Measurements from ENCODE around the gene AP1S1.
A peak's percentile ranks its signal among the peaks of the same experiment; 100 is the strongest.
"Not testable (repeated sequence)": the region's sequence is repeated elsewhere in the genome, so short reads cannot be mapped to it uniquely, and the experiment has no call there.

Gene AP1S1

GRCh38 chr7:101114492-101114891, 39.8 kb upstream of the AP1S1 start:
- H3K27me3 ChIP-seq (ENCODE audit: control insufficient read depth, insufficient read depth, low read length) = no peaks in the 10 kb centered on the region
- no peak overlapping the region for H3K27ac ChIP-seq (ENCODE audit: low read depth, low read length)
- peaks cover 12% of the 10 kb centered on the region; the same call in 1 of the 2 replicates for H3K4me1 ChIP-seq (ENCODE audit: control insufficient read depth, insufficient read depth, low read length)
- no peak overlapping the region for H3K4me3 ChIP-seq (ENCODE audit: low read depth, low read length)
- H3K9me3 ChIP-seq (ENCODE audit: control insufficient read depth, insufficient read depth, low read depth, low read length) = no peaks in the 10 kb centered on the region
- no peaks in the 10 kb centered on the region for H3K36me3 ChIP-seq (ENCODE audit: control insufficient read depth, insufficient read depth, low read length)
- H3K9ac ChIP-seq (ENCODE audit: low read length) = no peak overlapping the region

GRCh38 chr7:101115215-101115614, 39.1 kb upstream of the AP1S1 start:
- Histone ChIP-seq H3K4me1 (ENCODE audit: control insufficient read depth, insufficient read depth, low read length) (peaks cover 16% of the 10 kb centered on the region; the same call in 1 of the 2 replicates), H3K9ac (ENCODE audit: low read length) (no peak overlapping the region), H3K9me3 (ENCODE audit: control insufficient read depth, insufficient read depth, low read depth, low read length) (no peaks in the 10 kb centered on the region), H3K27me3 (ENCODE audit: control insufficient read depth, insufficient read depth, low read length) (no peaks in the 10 kb centered on the region), H3K36me3 (ENCODE audit: control insufficient read depth, insufficient read depth, low read length) (no peaks in the 10 kb centered on the region), H3K27ac (ENCODE audit: low read depth, low read length) (no peak overlapping the region), H3K4me3 (ENCODE audit: low read depth, low read length) (no peak overlapping the region)

- Histone ChIP-seq H3K27me3 (ENCODE audit: control insufficient read depth, insufficient read depth, low read length) (no peaks in the 10 kb centered on the region), H3K9ac (ENCODE audit: low read length) (peak overlapping the region; percentile 54), H3K4me3 (ENCODE audit: low read depth, low read length) (no peak overlapping the region), H3K9me3 (ENCODE audit: control insufficient read depth, insufficient read depth, low read depth, low read length) (no peaks in the 10 kb centered on the region), H3K36me3 (ENCODE audit: control insufficient read depth, insufficient read depth, low read length) (no peaks in the 10 kb centered on the region), H3K4me1 (ENCODE audit: control insufficient read depth, insufficient read depth, low read length) (peaks cover 20% of the 10 kb centered on the region), H3K27ac (ENCODE audit: low read depth, low read length) (peak overlapping the region; percentile 47; the same call in 1 of the 2 replicates)
Observed at GRCh38 chr7:101116898-101117297, 37.4 kb upstream of the AP1S1 start.

- Histone ChIP-seq H3K36me3 (ENCODE audit: control insufficient read depth, insufficient read depth, low read length) (no peaks in the 10 kb centered on the region), H3K4me3 (ENCODE audit: low read depth, low read length) (no peak overlapping the region), H3K4me1 (ENCODE audit: control insufficient read depth, insufficient read depth, low read length) (peaks cover 32% of the 10 kb centered on the region), H3K9me3 (ENCODE audit: control insufficient read depth, insufficient read depth, low read depth, low read length) (no peaks in the 10 kb centered on the region), H3K9ac (ENCODE audit: low read length) (no peak overlapping the region), H3K27me3 (ENCODE audit: control insufficient read depth, insufficient read depth, low read length) (no peaks in the 10 kb centered on the region), H3K27ac (ENCODE audit: low read depth, low read length) (no peak overlapping the region)
Observed at GRCh38 chr7:101118856-101119255, 35.4 kb upstream of the AP1S1 start.

- Histone ChIP-seq H3K9me3 (ENCODE audit: control insufficient read depth, insufficient read depth, low read depth, low read length) (no peaks in the 10 kb centered on the region), H3K27ac (ENCODE audit: low read depth, low read length) (no peak overlapping the region), H3K4me1 (ENCODE audit: control insufficient read depth, insufficient read depth, low read length) (peaks cover 32% of the 10 kb centered on the region)
Observed at GRCh38 chr7:101119876-101120275, 34.4 kb upstream of the AP1S1 start.

GRCh38 chr7:101120315-101120714, 34.0 kb upstream of the AP1S1 start:
- H3K4me1 ChIP-seq (ENCODE audit: control insufficient read depth, insufficient read depth, low read length) = peaks cover 32% of the 10 kb centered on the region
- no peak overlapping the region for H3K9ac ChIP-seq (ENCODE audit: low read length)
- H3K27ac ChIP-seq (ENCODE audit: low read depth, low read length) = no peak overlapping the region
- no peaks in the 10 kb centered on the region for H3K27me3 ChIP-seq (ENCODE audit: control insufficient read depth, insufficient read depth, low read length)
- H3K9me3 ChIP-seq (ENCODE audit: control insufficient read depth, insufficient read depth, low read depth, low read length) = peaks cover under 1% of the 10 kb centered on the region
- H3K4me3 ChIP-seq (ENCODE audit: low read depth, low read length) = no peak overlapping the region
- no peaks in the 10 kb centered on the region for H3K36me3 ChIP-seq (ENCODE audit: control insufficient read depth, insufficient read depth, low read length)

More at GRCh38 chr7:101119876-101120275, 34.4 kb upstream of the AP1S1 start:
- Histone ChIP-seq H3K4me3 (ENCODE audit: low read depth, low read length) (no peak overlapping the region), H3K36me3 (ENCODE audit: control insufficient read depth, insufficient read depth, low read length) (no peaks in the 10 kb centered on the region), H3K27me3 (ENCODE audit: control insufficient read depth, insufficient read depth, low read length) (no peaks in the 10 kb centered on the region), H3K9ac (ENCODE audit: low read length) (no peak overlapping the region)

- not testable (repeated sequence) for H3K36me3 ChIP-seq (ENCODE audit: control insufficient read depth, insufficient read depth, low read length); H3K9ac ChIP-seq (ENCODE audit: low read length); H3K27me3 ChIP-seq (ENCODE audit: control insufficient read depth, insufficient read depth, low read length); H3K9me3 ChIP-seq (ENCODE audit: control insufficient read depth, insufficient read depth, low read depth, low read length); H3K4me3 ChIP-seq (ENCODE audit: low read depth, low read length)
- Histone ChIP-seq H3K27ac (ENCODE audit: low read depth, low read length) (peak overlapping the region; percentile 42; the same call in 1 of the 2 replicates), H3K4me1 (ENCODE audit: control insufficient read depth, insufficient read depth, low read length) (peaks cover 39% of the 10 kb centered on the region)
Observed at GRCh38 chr7:101121631-101121990, 32.7 kb upstream of the AP1S1 start.

- Histone ChIP-seq H3K36me3 (ENCODE audit: control insufficient read depth, insufficient read depth, low read length) (no peaks in the 10 kb centered on the region), H3K4me3 (ENCODE audit: low read depth, low read length) (no peak overlapping the region), H3K9me3 (ENCODE audit: control insufficient read depth, insufficient read depth, low read depth, low read length) (peaks cover 2% of the 10 kb centered on the region), H3K9ac (ENCODE audit: low read length) (peak overlapping the region; percentile 74), H3K27me3 (ENCODE audit: control insufficient read depth, insufficient read depth, low read length) (no peaks in the 10 kb centered on the region), H3K27ac (ENCODE audit: low read depth, low read length) (peak overlapping the region; percentile 79), H3K4me1 (ENCODE audit: control insufficient read depth, insufficient read depth, low read length) (peaks cover 41% of the 10 kb centered on the region)
Observed at GRCh38 chr7:101121991-101122932, 32.0 kb upstream of the AP1S1 start.

GRCh38 chr7:101122933-101123702, 31.2 kb upstream of the AP1S1 start:
- Histone ChIP-seq H3K27ac (ENCODE audit: low read depth, low read length) (peak overlapping the region; percentile 79; the same call in 1 of the 2 replicates), H3K36me3 (ENCODE audit: control insufficient read depth, insufficient read depth, low read length) (peaks cover under 1% of the 10 kb centered on the region; the same call in 1 of the 2 replicates), H3K9me3 (ENCODE audit: control insufficient read depth, insufficient read depth, low read depth, low read length) (peaks cover 2% of the 10 kb centered on the region), H3K27me3 (ENCODE audit: control insufficient read depth, insufficient read depth, low read length) (no peaks in the 10 kb centered on the region), H3K9ac (ENCODE audit: low read length) (peak overlapping the region; percentile 74), H3K4me3 (ENCODE audit: low read depth, low read length) (no peak overlapping the region), H3K4me1 (ENCODE audit: control insufficient read depth, insufficient read depth, low read length) (peaks cover 43% of the 10 kb centered on the region)

- Histone ChIP-seq H3K27ac (ENCODE audit: low read depth, low read length) (no peak overlapping the region), H3K9me3 (ENCODE audit: control insufficient read depth, insufficient read depth, low read depth, low read length) (peaks cover 2% of the 10 kb centered on the region), H3K4me1 (ENCODE audit: control insufficient read depth, insufficient read depth, low read length) (peaks cover 47% of the 10 kb centered on the region), H3K9ac (ENCODE audit: low read length) (no peak overlapping the region), H3K36me3 (ENCODE audit: control insufficient read depth, insufficient read depth, low read length) (peaks cover 4% of the 10 kb centered on the region; the same call in 1 of the 2 replicates), H3K4me3 (ENCODE audit: low read depth, low read length) (no peak overlapping the region), H3K27me3 (ENCODE audit: control insufficient read depth, insufficient read depth, low read length) (no peaks in the 10 kb centered on the region)
Observed at GRCh38 chr7:101123703-101124068, 30.6 kb upstream of the AP1S1 start.
